HEK293 (cell line): ENCODE results near the gene C16orf92.

Experiments used
- CTCF ChIA-PET: fragments of 350-600 bp; formaldehyde crosslinking; extraction: SDS; loops from one replicate; lab custom pipeline; 2021; ENCODE audit warnings: antibody characterized with exemption; lab: Yijun Ruan, JAX
- POLR2A ChIA-PET: fragments of 300-600 bp; formaldehyde crosslinking; extraction: SDS; loops from one replicate; lab custom pipeline; 2020; ENCODE audit warnings: antibody characterized with exemption, inconsistent platforms; lab: Yijun Ruan, JAX
- H3K27ac ChIP-seq: fragments of 200-500 bp; sonication (Bioruptor generic); 2 replicates; pipeline ENCODE4 v1.5.1; 2014; ENCODE audit warnings: low read depth, low read length, control low read depth, inconsistent platforms; ENCODE audit errors: extremely low read depth
- H3K36me3 ChIP-seq, 2 experiments: fragments of 200-500 bp in 1 of 2; sonication (Bioruptor generic) in 1 of 2; 1 replicate in 1 of 2; 2 replicates in 1 of 2; pipeline ENCODE4 v1.5.1; 2014 to 2017; ENCODE audit warnings: inconsistent platforms in 2 of 2, low read length in 2 of 2; ENCODE audit not compliant: control insufficient read depth in 2 of 2, insufficient read depth in 1 of 2
- H3K4me1 ChIP-seq: fragments of 200-500 bp; sonication (Bioruptor generic); 2 replicates; pipeline ENCODE4 v1.5.1; 2014; ENCODE audit warnings: mild to moderate bottlenecking, low read length, inconsistent platforms; ENCODE audit not compliant: control insufficient read depth, insufficient read depth
- H3K4me3 ChIP-seq: 2 replicates; pipeline ENCODE4 v1.5.1; 2011; ENCODE audit warnings: low read depth, mild to moderate bottlenecking, control low read depth, low read length, moderate library complexity
- H3K9me3 ChIP-seq: fragments of 200-500 bp; sonication (Bioruptor generic); 2 replicates; pipeline ENCODE4 v1.5.1; 2014; ENCODE audit warnings: low read depth, low read length, inconsistent platforms; ENCODE audit not compliant: control insufficient read depth, insufficient read depth
- REPIN1 ChIP-seq: fragments of 450-650 bp; formaldehyde crosslinking; IDR thresholded peaks from 2 replicates; pipeline ENCODE4 v1.5.1; 2017; ENCODE audit warnings: missing biosample characterization, missing genetic modification characterization, low read depth
- SALL2 ChIP-seq: fragments of 450-650 bp; formaldehyde crosslinking; IDR thresholded peaks from 2 replicates; pipeline ENCODE4 v1.5.0; 2017; ENCODE audit warnings: missing biosample characterization, mild to moderate bottlenecking, missing genetic modification characterization, borderline replicate concordance
- SP3 ChIP-seq: fragments of 450-650 bp; formaldehyde crosslinking; IDR thresholded peaks from 2 replicates; pipeline ENCODE4 v1.5.1; 2016; ENCODE audit warnings: missing biosample characterization, missing genetic modification characterization
- SP7 ChIP-seq: fragments of 450-650 bp; formaldehyde crosslinking; IDR thresholded peaks from 2 replicates; pipeline ENCODE4 v1.5.1; 2016; ENCODE audit warnings: missing biosample characterization, missing genetic modification characterization
- TRIM28 ChIP-seq: IDR thresholded peaks from 2 replicates; pipeline ENCODE4 v1.6.1; 2011; ENCODE audit warnings: low read length, control low read depth, borderline replicate concordance
- WT1 ChIP-seq: fragments of 450-650 bp; formaldehyde crosslinking; IDR thresholded peaks from 2 replicates; pipeline ENCODE4 v1.5.1; 2016; ENCODE audit warnings: missing biosample characterization, missing genetic modification characterization
- ZBTB10 ChIP-seq: fragments of 450-650 bp; formaldehyde crosslinking; IDR thresholded peaks from 2 replicates; pipeline ENCODE4 v1.5.1; 2016; ENCODE audit warnings: missing biosample characterization, missing genetic modification characterization
- ZBTB17 ChIP-seq: fragments of 450-650 bp; formaldehyde crosslinking; IDR thresholded peaks from 2 replicates; pipeline ENCODE4 v1.5.1; 2016; ENCODE audit warnings: missing biosample characterization, missing genetic modification characterization
- ZNF223 ChIP-seq: fragments of 450-650 bp; formaldehyde crosslinking; IDR thresholded peaks from 2 replicates; pipeline ENCODE4 v1.5.1; 2016; ENCODE audit warnings: missing biosample characterization, missing genetic modification characterization
- ZNF23 ChIP-seq: fragments of 450-650 bp; formaldehyde crosslinking; IDR thresholded peaks from 2 replicates; pipeline ENCODE4 v1.5.1; 2016; ENCODE audit warnings: missing biosample characterization, missing genetic modification characterization, borderline replicate concordance
- ZNF24 ChIP-seq: fragments of 450-650 bp; formaldehyde crosslinking; IDR thresholded peaks from 2 replicates; pipeline ENCODE4 v1.5.1; 2016; ENCODE audit warnings: missing biosample characterization, missing genetic modification characterization
- ZNF292 ChIP-seq: fragments of 450-650 bp; formaldehyde crosslinking; IDR thresholded peaks from 2 replicates; pipeline ENCODE4 v1.5.1; 2016; ENCODE audit warnings: low read depth, missing biosample characterization, missing genetic modification characterization, borderline replicate concordance
- ZNF335 ChIP-seq: fragments of 450-650 bp; formaldehyde crosslinking; conservative IDR thresholded peaks from 2 replicates; pipeline ENCODE4 v1.5.1; 2016; ENCODE audit warnings: missing biosample characterization, missing genetic modification characterization
- ZNF366 ChIP-seq: fragments of 450-650 bp; formaldehyde crosslinking; conservative IDR thresholded peaks from 2 replicates; pipeline ENCODE4 v1.5.1; 2016; ENCODE audit warnings: missing biosample characterization, missing genetic modification characterization
- ZNF394 ChIP-seq: fragments of 450-650 bp; formaldehyde crosslinking; IDR thresholded peaks from 2 replicates; pipeline ENCODE4 v1.5.1; 2016; ENCODE audit warnings: missing biosample characterization, missing genetic modification characterization, mild to moderate bottlenecking, moderate library complexity, borderline replicate concordance
- ZNF433 ChIP-seq: fragments of 450-650 bp; formaldehyde crosslinking; IDR thresholded peaks from 2 replicates; pipeline ENCODE4 v1.5.1; 2016; ENCODE audit warnings: missing biosample characterization, missing genetic modification characterization, low read depth
- ZNF48 ChIP-seq: fragments of 450-650 bp; formaldehyde crosslinking; IDR thresholded peaks from 2 replicates; pipeline ENCODE4 v1.5.1; 2016; ENCODE audit warnings: missing biosample characterization, missing genetic modification characterization
- ZNF514 ChIP-seq: fragments of 450-650 bp; formaldehyde crosslinking; IDR thresholded peaks from 2 replicates; pipeline ENCODE4 v1.5.1; 2016; ENCODE audit warnings: missing biosample characterization, missing genetic modification characterization
- ZNF521 ChIP-seq: fragments of 450-650 bp; formaldehyde crosslinking; IDR thresholded peaks from 2 replicates; pipeline ENCODE4 v1.5.1; 2017; ENCODE audit warnings: missing biosample characterization, mild to moderate bottlenecking, missing genetic modification characterization
- ZNF585B ChIP-seq: fragments of 450-650 bp; formaldehyde crosslinking; IDR thresholded peaks from 2 replicates; pipeline ENCODE4 v1.5.1; 2016; ENCODE audit warnings: missing biosample characterization, missing genetic modification characterization
- ZNF600 ChIP-seq: fragments of 450-650 bp; formaldehyde crosslinking; IDR thresholded peaks from 2 replicates; pipeline ENCODE4 v1.5.1; 2016; ENCODE audit warnings: missing biosample characterization, missing genetic modification characterization
- ZNF664 ChIP-seq: fragments of 450-650 bp; formaldehyde crosslinking; IDR thresholded peaks from 2 replicates; pipeline ENCODE4 v1.5.1; 2016; ENCODE audit warnings: missing biosample characterization, missing genetic modification characterization
- ZNF677 ChIP-seq: fragments of 450-650 bp; IDR thresholded peaks from 2 replicates; pipeline ENCODE4 v1.5.0; 2018; ENCODE audit warnings: missing biosample characterization, mild to moderate bottlenecking, missing genetic modification characterization, moderate library complexity
- ZNF704 ChIP-seq: fragments of 450-650 bp; formaldehyde crosslinking; IDR thresholded peaks from 2 replicates; pipeline ENCODE4 v1.5.1; 2016; ENCODE audit warnings: missing biosample characterization, missing genetic modification characterization
- ZNF707 ChIP-seq: fragments of 450-650 bp; formaldehyde crosslinking; IDR thresholded peaks from 2 replicates; pipeline ENCODE4 v1.5.1; 2016; ENCODE audit warnings: missing biosample characterization, missing genetic modification characterization
- ZNF768 ChIP-seq: fragments of 450-650 bp; formaldehyde crosslinking; IDR thresholded peaks from 2 replicates; pipeline ENCODE4 v1.5.1; 2018; ENCODE audit warnings: missing biosample characterization, mild to moderate bottlenecking, missing genetic modification characterization
- ZNF776 ChIP-seq: fragments of 450-650 bp; formaldehyde crosslinking; IDR thresholded peaks from 2 replicates; pipeline ENCODE4 v1.5.0; 2017; ENCODE audit warnings: missing biosample characterization, missing genetic modification characterization, borderline replicate concordance
- TF ChIP-seq, protein P1 (sequence below): fragments of 450-650 bp; formaldehyde crosslinking; IDR thresholded peaks from 2 replicates; pipeline ENCODE4 v1.5.1; 2016; ENCODE audit warnings: missing biosample characterization, missing genetic modification characterization

The C16orf92 gene

GRCh38 chr16:30046588-30046987 lies 23.6 kb downstream of the C16orf92 start:
- H3K36me3 ChIP-seq: no peaks in the 10 kb centered on the region
- H3K4me1 ChIP-seq: no peaks in the 10 kb centered on the region
- H3K9me3 ChIP-seq: no peaks in the 10 kb centered on the region
- no peak overlapping the region for H3K27ac ChIP-seq
- ChIA-PET POLR2A (interaction anchor here (0.7 kb wide), 1 partner anchor 24 kb away, joined by 4 read pairs; no protein-coding TSS in a partner anchor), CTCF (interaction anchor here (0.7 to 1.8 kb wide), 4 partner anchors 9 to 67 kb away, joined by 3 to 6 read pairs (median 4); partner anchors contain the start of genes ALDOA, GDPD3 and TBX6)
- H3K4me3 ChIP-seq: no peak overlapping the region
- peak; percentile 79; the same call in 1 of the 2 replicates for TF ChIP-seq ZNF768 (tag by site-specific recombination)
- no peak for TF ChIP-seq ZNF677 (tag by site-specific recombination)
- peak; percentile 82; the same call in 1 of the 2 replicates for TF ChIP-seq ZNF664 (tag by site-specific recombination)
- no peak for TF ChIP-seq SP3 (tag by site-specific recombination)

DNA sequence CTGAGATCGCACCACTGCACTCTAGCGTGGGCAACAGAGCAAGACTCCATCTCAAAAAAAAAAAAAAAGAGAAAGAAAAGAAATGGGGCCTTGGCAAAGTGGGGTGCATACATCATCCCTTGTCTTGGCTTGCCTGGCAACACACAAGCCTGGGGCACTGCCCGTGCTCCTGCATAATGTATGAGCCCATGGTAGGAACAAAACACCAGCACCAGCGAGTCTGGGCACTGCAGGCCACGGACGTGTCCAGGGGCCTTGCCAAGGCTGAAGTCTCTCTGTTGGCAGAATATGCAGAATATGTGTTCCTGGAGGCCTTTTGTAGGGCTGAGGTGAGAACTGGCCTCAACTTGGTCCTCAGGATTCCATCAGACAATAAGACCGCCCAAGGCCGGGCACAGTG lies 26.9 kb downstream of the C16orf92 start:
- TF ChIP-seq ZNF292 (tag by site-specific recombination) (no peak), ZNF48 (tag by site-specific recombination) (no peak), TRIM28 (no peak)
- ChIA-PET POLR2A (no interaction called here), CTCF (interaction anchor here (1.1 kb wide), 2 partner anchors 42 to 61 kb away, joined by 3 read pairs; no protein-coding TSS in a partner anchor)
- H3K27ac ChIP-seq: no peak overlapping the region
- no peak overlapping the region for H3K4me3 ChIP-seq
- H3K9me3 ChIP-seq: no peaks in the 10 kb centered on the region
- H3K4me1 ChIP-seq: 0 out of 2 replicates have a peak, but pooled peaks cover 3% of the 10 kb centered on the region
- no peaks in the 10 kb centered on the region for H3K36me3 ChIP-seq

DNA sequence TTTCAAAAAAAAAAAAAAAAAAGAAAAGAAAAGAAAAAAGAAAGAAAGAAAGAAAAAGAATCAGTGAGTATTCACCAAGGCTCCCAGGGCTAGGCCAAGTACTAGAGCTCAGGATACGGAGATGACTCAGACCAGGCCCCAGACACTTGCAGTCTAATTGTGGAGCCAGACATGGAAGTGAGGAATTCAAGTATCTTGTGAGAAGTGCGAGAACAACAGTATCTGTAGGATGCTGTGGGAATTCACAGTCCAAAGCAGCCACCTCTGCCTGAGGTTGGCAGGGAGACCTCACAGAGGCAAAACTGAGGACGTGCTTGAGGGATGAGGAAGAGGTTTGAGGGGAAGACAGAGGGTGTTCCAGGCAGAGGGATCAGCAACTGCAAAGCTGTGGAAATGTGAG lies 28.5 kb downstream of the C16orf92 start:
- no peak overlapping the region for H3K4me3 ChIP-seq
- ChIA-PET CTCF (interaction anchor here (1.2 to 1.7 kb wide), 4 partner anchors 9 to 40 kb away, joined by 3 to 16 read pairs (median 6); partner anchors contain the start of genes TBX6 and TLCD3B), POLR2A (interaction anchor here (0.6 to 6.5 kb wide), 6 partner anchors 15 to 614 kb away, joined by 4 to 66 read pairs (median 4); partner anchors contain the start of genes ALDOA and TAOK2)
- no peak overlapping the region for H3K27ac ChIP-seq
- H3K9me3 ChIP-seq: no peaks in the 10 kb centered on the region
- peaks cover 0 to 3% of the 10 kb centered on the region in 2 experiments; a peak in 2 of 3 replicates for H3K36me3 ChIP-seq
- peaks cover 3% of the 10 kb centered on the region; the same call in 1 of the 2 replicates for H3K4me1 ChIP-seq
- TF ChIP-seq ZNF514: no peak
- TF ChIP-seq ZNF394: no peak
- TF ChIP-seq REPIN1: no peak
- no peak for TF ChIP-seq ZNF24 (tag by site-specific recombination)
- no peak for TF ChIP-seq SALL2 (tag by site-specific recombination)
- TF ChIP-seq ZNF707: no peak
- no peak for TF ChIP-seq SP7 (tag by site-specific recombination)
- TF ChIP-seq ZNF521 (tag by site-specific recombination): no peak
- TF ChIP-seq ZNF366 (tag by site-specific recombination): peak; percentile 83
- TF ChIP-seq ZBTB17 (tag by site-specific recombination): peak; percentile 75
- TF ChIP-seq ZNF433 (tag by site-specific recombination): no peak
- TF ChIP-seq, protein P1, sequence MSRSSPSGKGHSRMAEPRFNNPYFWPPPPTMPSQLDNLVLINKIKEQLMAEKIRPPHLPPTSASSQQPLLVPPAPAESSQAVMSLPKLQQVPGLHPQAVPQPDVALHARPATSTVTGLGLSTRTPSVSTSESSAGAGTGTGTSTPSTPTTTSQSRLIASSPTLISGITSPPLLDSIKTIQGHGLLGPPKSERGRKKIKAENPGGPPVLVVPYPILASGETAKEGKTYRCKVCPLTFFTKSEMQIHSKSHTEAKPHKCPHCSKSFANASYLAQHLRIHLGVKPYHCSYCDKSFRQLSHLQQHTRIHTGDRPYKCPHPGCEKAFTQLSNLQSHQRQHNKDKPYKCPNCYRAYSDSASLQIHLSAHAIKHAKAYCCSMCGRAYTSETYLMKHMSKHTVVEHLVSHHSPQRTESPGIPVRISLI (tag by site-specific recombination): 0 out of 2 replicates have a peak, but pooled peaks have one; percentile 38
- TF ChIP-seq ZNF223 (tag by site-specific recombination): no peak
- no peak for TF ChIP-seq ZNF23 (tag by site-specific recombination)
- TF ChIP-seq ZNF335 (tag by site-specific recombination): peak; percentile 45; the same call in 1 of the 2 replicates
- no peak for TF ChIP-seq WT1 (tag by site-specific recombination)
- no peak for TF ChIP-seq ZNF585B (tag by site-specific recombination)
- peak; percentile 88 for TF ChIP-seq ZNF600
- TF ChIP-seq ZBTB10 (tag by site-specific recombination): no peak
- no peak for TF ChIP-seq ZNF704 (tag by site-specific recombination)
- TF ChIP-seq ZNF776: no peak
